ENCODE data around the gene ZNF740.
"Not testable (repeated sequence)": the region's sequence is repeated elsewhere in the genome, so short reads cannot be mapped to it uniquely, and the experiment has no call there.

Gene ZNF740

GRCh38 chr12:53171725-53172329 lies 8.7 kb upstream of the ZNF740 start:
- WGBS, 2 experiments = 84 to 87% methylated on average over 9 to 10 of the region's 10 CpGs
- Histone ChIP-seq H3K36me3 (ENCODE audit: control insufficient read depth, insufficient read depth, low read length) (no peaks in the 10 kb centered on the region), H3K9me3 (ENCODE audit: control insufficient read depth, low read length) (no peaks in the 10 kb centered on the region), H3K27ac (ENCODE audit: insufficient read depth, low read depth, low read length, poor library complexity, severe bottlenecking) (no peak overlapping the region), H3K4me1 (ENCODE audit: control insufficient read depth, insufficient read depth, low read length) (peaks cover 4% of the 10 kb centered on the region), H3K27me3 (ENCODE audit: control insufficient read depth, insufficient read depth, low read length, poor library complexity, severe bottlenecking) (peaks cover 5% of the 10 kb centered on the region), H3K4me3 (ENCODE audit: insufficient read depth, low read depth, low read length) (no peak overlapping the region)

GRCh38 chr12:53172352-53172751 lies 8.2 kb upstream of the ZNF740 start:
- Histone ChIP-seq H3K4me3 (ENCODE audit: insufficient read depth, low read depth, low read length) (no peak overlapping the region), H3K9me3 (ENCODE audit: control insufficient read depth, low read length) (no peaks in the 10 kb centered on the region), H3K36me3 (ENCODE audit: control insufficient read depth, insufficient read depth, low read length) (no peaks in the 10 kb centered on the region), H3K27me3 (ENCODE audit: control insufficient read depth, insufficient read depth, low read length, poor library complexity, severe bottlenecking) (peaks cover 5% of the 10 kb centered on the region), H3K27ac (ENCODE audit: insufficient read depth, low read depth, low read length, poor library complexity, severe bottlenecking) (no peak overlapping the region), H3K4me1 (ENCODE audit: control insufficient read depth, insufficient read depth, low read length) (peaks cover 4% of the 10 kb centered on the region)
- 93 to 96% methylated on average over 11 of the region's 11 CpGs for WGBS, 2 experiments

- Histone ChIP-seq H3K4me3 (ENCODE audit: insufficient read depth, low read depth, low read length) (no peak overlapping the region), H3K27me3 (ENCODE audit: control insufficient read depth, insufficient read depth, low read length, poor library complexity, severe bottlenecking) (peaks cover 5% of the 10 kb centered on the region), H3K4me1 (ENCODE audit: control insufficient read depth, insufficient read depth, low read length) (peaks cover 4% of the 10 kb centered on the region), H3K36me3 (ENCODE audit: control insufficient read depth, insufficient read depth, low read length) (no peaks in the 10 kb centered on the region), H3K27ac (ENCODE audit: insufficient read depth, low read depth, low read length, poor library complexity, severe bottlenecking) (no peak overlapping the region), H3K9me3 (ENCODE audit: control insufficient read depth, low read length) (no peaks in the 10 kb centered on the region)
- 80 to 81% methylated on average over 10 of the region's 10 CpGs for WGBS, 2 experiments
Measured at GRCh38 chr12:53173085-53173715, 7.3 kb upstream of the ZNF740 start.

- no peaks in the 10 kb centered on the region for H3K36me3 ChIP-seq (ENCODE audit: control insufficient read depth, insufficient read depth, low read length)
- no peaks in the 10 kb centered on the region for H3K9me3 ChIP-seq (ENCODE audit: control insufficient read depth, low read length)
- no peak overlapping the region for H3K27ac ChIP-seq (ENCODE audit: insufficient read depth, low read depth, low read length, poor library complexity, severe bottlenecking)
- peaks cover 13% of the 10 kb centered on the region for H3K4me1 ChIP-seq (ENCODE audit: control insufficient read depth, insufficient read depth, low read length)
- peaks cover 5% of the 10 kb centered on the region for H3K27me3 ChIP-seq (ENCODE audit: control insufficient read depth, insufficient read depth, low read length, poor library complexity, severe bottlenecking)
- no peak overlapping the region for H3K4me3 ChIP-seq (ENCODE audit: insufficient read depth, low read depth, low read length)
- WGBS, 2 experiments = 16 to 17% methylated on average over 4 of the region's 4 CpGs
Measured at GRCh38 chr12:53174881-53175491, 5.5 kb upstream of the ZNF740 start.

- Histone ChIP-seq H3K36me3 (ENCODE audit: control insufficient read depth, insufficient read depth, low read length) (no peaks in the 10 kb centered on the region), H3K4me1 (ENCODE audit: control insufficient read depth, insufficient read depth, low read length) (peaks cover 17% of the 10 kb centered on the region), H3K27ac (ENCODE audit: insufficient read depth, low read depth, low read length, poor library complexity, severe bottlenecking) (no peak overlapping the region), H3K9me3 (ENCODE audit: control insufficient read depth, low read length) (no peaks in the 10 kb centered on the region), H3K4me3 (ENCODE audit: insufficient read depth, low read depth, low read length) (no peak overlapping the region), H3K27me3 (ENCODE audit: control insufficient read depth, insufficient read depth, low read length, poor library complexity, severe bottlenecking) (peaks cover 5% of the 10 kb centered on the region)
- WGBS, 2 experiments = 87 to 92% methylated on average over 2 to 3 of the region's 3 CpGs
Measured at GRCh38 chr12:53176750-53177149, 3.8 kb upstream of the ZNF740 start.

GRCh38 chr12:53177447-53177846 lies 3.1 kb upstream of the ZNF740 start:
- not testable (repeated sequence) for H3K9me3 ChIP-seq (ENCODE audit: control insufficient read depth, low read length); H3K27me3 ChIP-seq (ENCODE audit: control insufficient read depth, insufficient read depth, low read length, poor library complexity, severe bottlenecking); H3K27ac ChIP-seq (ENCODE audit: insufficient read depth, low read depth, low read length, poor library complexity, severe bottlenecking); H3K36me3 ChIP-seq (ENCODE audit: control insufficient read depth, insufficient read depth, low read length); H3K4me3 ChIP-seq (ENCODE audit: insufficient read depth, low read depth, low read length)
- H3K4me1 ChIP-seq (ENCODE audit: control insufficient read depth, insufficient read depth, low read length) = peaks cover 24% of the 10 kb centered on the region
- 89 to 90% methylated on average over 4 to 6 of the region's 6 CpGs for WGBS, 2 experiments

GRCh38 chr12:53178803-53179202 lies 1.7 kb upstream of the ZNF740 start:
- not testable (repeated sequence) for H3K4me3 ChIP-seq (ENCODE audit: insufficient read depth, low read depth, low read length); H3K27ac ChIP-seq (ENCODE audit: insufficient read depth, low read depth, low read length, poor library complexity, severe bottlenecking); H3K9me3 ChIP-seq (ENCODE audit: control insufficient read depth, low read length); H3K27me3 ChIP-seq (ENCODE audit: control insufficient read depth, insufficient read depth, low read length, poor library complexity, severe bottlenecking)
- whole genome bisulfite sequencing, 2 experiments = 89 to 95% methylated on average over 14 of the region's 14 CpGs
- Histone ChIP-seq H3K4me1 (ENCODE audit: control insufficient read depth, insufficient read depth, low read length) (peaks cover 31% of the 10 kb centered on the region), H3K36me3 (ENCODE audit: control insufficient read depth, insufficient read depth, low read length) (peaks cover 15% of the 10 kb centered on the region)

- Histone ChIP-seq H3K9me3 (ENCODE audit: control insufficient read depth, low read length) (no peaks in the 10 kb centered on the region), H3K4me3 (ENCODE audit: insufficient read depth, low read depth, low read length) (peak overlapping the region; percentile 71), H3K4me1 (ENCODE audit: control insufficient read depth, insufficient read depth, low read length) (peaks cover 29% of the 10 kb centered on the region), H3K27me3 (ENCODE audit: control insufficient read depth, insufficient read depth, low read length, poor library complexity, severe bottlenecking) (no peaks in the 10 kb centered on the region), H3K36me3 (ENCODE audit: control insufficient read depth, insufficient read depth, low read length) (peaks cover 17% of the 10 kb centered on the region), H3K27ac (ENCODE audit: insufficient read depth, low read depth, low read length, poor library complexity, severe bottlenecking) (peak overlapping the region; percentile 97)
- 17 to 18% methylated on average over 12 of the region's 12 CpGs for WGBS, 2 experiments
Measured at GRCh38 chr12:53179687-53180219, 769 bp upstream of the ZNF740 start.

GRCh38 chr12:53180931-53181645 lies 566 bp downstream of the ZNF740 start:
- H3K36me3 ChIP-seq (ENCODE audit: control insufficient read depth, insufficient read depth, low read length) = peaks cover 30% of the 10 kb centered on the region
- no peaks in the 10 kb centered on the region for H3K9me3 ChIP-seq (ENCODE audit: control insufficient read depth, low read length)
- H3K27ac ChIP-seq (ENCODE audit: insufficient read depth, low read depth, low read length, poor library complexity, severe bottlenecking) = peak overlapping the region; percentile 97
- peaks cover 26% of the 10 kb centered on the region for H3K4me1 ChIP-seq (ENCODE audit: control insufficient read depth, insufficient read depth, low read length)
- no peaks in the 10 kb centered on the region for H3K27me3 ChIP-seq (ENCODE audit: control insufficient read depth, insufficient read depth, low read length, poor library complexity, severe bottlenecking)
- peak overlapping the region; percentile 71 for H3K4me3 ChIP-seq (ENCODE audit: insufficient read depth, low read depth, low read length)
- 3 to 4% methylated on average over 57 of the region's 57 CpGs for WGBS, 2 experiments

- no peaks in the 10 kb centered on the region for H3K9me3 ChIP-seq (ENCODE audit: control insufficient read depth, low read length)
- H3K27ac ChIP-seq (ENCODE audit: insufficient read depth, low read depth, low read length, poor library complexity, severe bottlenecking) = no peak overlapping the region
- WGBS, 2 experiments = 94 to 96% methylated on average over 2 of the region's 2 CpGs
- peak overlapping the region; percentile 71 for H3K4me3 ChIP-seq (ENCODE audit: insufficient read depth, low read depth, low read length)
- no peaks in the 10 kb centered on the region for H3K27me3 ChIP-seq (ENCODE audit: control insufficient read depth, insufficient read depth, low read length, poor library complexity, severe bottlenecking)
- peaks cover 26% of the 10 kb centered on the region for H3K4me1 ChIP-seq (ENCODE audit: control insufficient read depth, insufficient read depth, low read length)
- peaks cover 38% of the 10 kb centered on the region for H3K36me3 ChIP-seq (ENCODE audit: control insufficient read depth, insufficient read depth, low read length)
Measured at GRCh38 chr12:53181935-53182334, 1.4 kb downstream of the ZNF740 start.
